Testis (tissue), 2 donors: Measurements from ENCODE around the gene TPST1.

Experiments used
- CTCF ChIP-seq, 3 experiments: fragments of 450-650 bp in 2 of 3; fragments of 200-600 bp in 1 of 3; sonication (generic) in 1 of 3; IDR thresholded peaks; one replicate each; pipeline ENCODE4 v1.5.1; 2016 to 2019; ENCODE audit warnings: antibody characterized with exemption in 3 of 3, mild to moderate bottlenecking in 2 of 3, moderate library complexity in 1 of 3
- POLR2A ChIP-seq: fragments of 450-650 bp; IDR thresholded peaks from one replicate; pipeline ENCODE4 v1.6.1; 2017; ENCODE audit warnings: antibody characterized with exemption, mild to moderate bottlenecking, moderate library complexity

GRCh38 chr7:66204822-66205740 is at the start of gene TPST1:
- TF ChIP-seq CTCF (IDR thresholded peaks at IDR 0.05) (peak; percentile 45 to 71 (median 70)), POLR2A (no peak)
